Heart left ventricle (tissue), 13 donors: ENCODE measurements around the gene SPRED3.

ENCODE experiments used
- CTCF ChIP-seq, 12 donors: fragments of 200-600 bp; sonication (generic) in 4 of 12; IDR thresholded peaks; one replicate each; pipeline versions ENCODE4 v1.5.0 to v1.8.0; 2018 to 2022; ENCODE audit warnings: antibody characterized with exemption in 12 of 12, mild to moderate bottlenecking in 5 of 12
- POLR2A ChIP-seq, 2 donors: fragments of 450-650 bp; IDR thresholded peaks; one replicate each; pipeline ENCODE4 v1.6.1; 2017; ENCODE audit warnings: antibody characterized with exemption in 2 of 2, mild to moderate bottlenecking in 2 of 2, moderate library complexity in 2 of 2
- donor health status: ischemic (EF 13 %, LVEDD 7.1; RV severe dilation, severe dysfunction).
- donor health status: DM: no; HTN: yes; CAD: no.
- donor health status: DM: no; HTN: no; CAD: no.
- donor health status: ischemic (EF 25% LVEDD 6.9; RV normal size, moderate dysfunction).
- donor health status: ischemic (EF 25% LVEDD 5.7; RV mildly dilated, moderate dysfunction).
- donor health status: ischemic (EF 35%, LVEDD 5.7; RV mildly dilated, moderate dysfunction).
- donor health status: nonischemic (EF 11% LVEDD 7.7; RV severe dilation, severe dysfunction).
- donor health status: DM: yes; HTN: yes; CAD: no.
- donor health status: PGD.
- donor health status: ischemic (EF 29% LVEDD 5.4; RV normal size, mild dysfunction).
- donor health status: nonischemic (EF 23%, LVEDD 6.1; RV moderate dilation, normal function).

- TF ChIP-seq CTCF (IDR thresholded peaks at IDR 0.05) (no peak), POLR2A (IDR thresholded peaks at IDR 0.05) (no peak)
Observed at GRCh38 chr19:38424272-38424671, 35.8 kb downstream of the SPRED3 start.
